Retinal pigment epithelial cell (primary cell): ENCODE results near the gene ACOD1.

Experiments
- DNase-seq: peaks from one replicate; pipeline ENCODE4 v3.0.0-alpha.2; 2010; ENCODE audit warnings: low read depth
- H3K4me3 ChIP-seq: 2 replicates; pipeline ENCODE4 v1.5.1; 2011; ENCODE audit warnings: mild to moderate bottlenecking, low read length, control low read depth, moderate library complexity
- CTCF ChIP-seq: conservative IDR thresholded peaks from 2 replicates; pipeline ENCODE4 v1.5.1; 2011; ENCODE audit warnings: low read depth, low read length, control low read depth, inconsistent platforms

ACOD1 gene

GRCh38 chr13:76934671-76935070 is 13.6 kb upstream of the ACOD1 start:
- no peak for TF ChIP-seq CTCF
- no peak for DNase-seq

GRCh38 chr13:76936763-76937162 is 11.5 kb upstream of the ACOD1 start:
- no peak for TF ChIP-seq CTCF
- no peak for DNase-seq
- no peak overlapping the region for H3K4me3 ChIP-seq

More at GRCh38 chr13:76934671-76935070, 13.6 kb upstream of the ACOD1 start:
- H3K4me3 ChIP-seq = no peak overlapping the region

GRCh38 chr13:76937281-76937820 is 11.0 kb upstream of the ACOD1 start:
- DNase-seq = peak; percentile 90

GRCh38 chr13:76939215-76939614 is 9.1 kb upstream of the ACOD1 start:
- H3K4me3 ChIP-seq = no peak overlapping the region
- DNase-seq = no peak
- no peak for TF ChIP-seq CTCF

More at GRCh38 chr13:76937281-76937820, 11.0 kb upstream of the ACOD1 start:
- TF ChIP-seq CTCF = no peak
- H3K4me3 ChIP-seq = no peak overlapping the region

GRCh38 chr13:76942363-76942762 is 5.9 kb upstream of the ACOD1 start:
- no peak for DNase-seq
- no peak overlapping the region for H3K4me3 ChIP-seq
- TF ChIP-seq CTCF = no peak

GRCh38 chr13:76943646-76944045 is 4.7 kb upstream of the ACOD1 start:
- no peak for TF ChIP-seq CTCF
- DNase-seq = no peak
- H3K4me3 ChIP-seq = no peak overlapping the region

- no peak overlapping the region for H3K4me3 ChIP-seq
- DNase-seq = no peak
- no peak for TF ChIP-seq CTCF
Observed at GRCh38 chr13:76944456-76944855, 3.9 kb upstream of the ACOD1 start.
